ENCODE measurements around the gene STX16.

STX16 gene

GRCh38 chr20:58619077-58619863, 31.8 kb upstream of the STX16 start:
- DNase-seq, result no peak

GRCh38 chr20:58619864-58620431, 31.1 kb upstream of the STX16 start:
- DNase-seq, result no peak

- DNase-seq, result no peak
Measured at GRCh38 chr20:58621906-58622548, 29.1 kb upstream of the STX16 start.

GRCh38 chr20:58622671-58623578, 28.2 kb upstream of the STX16 start:
- DNase-seq, result no peak

- no peak for DNase-seq
Measured at GRCh38 chr20:58623579-58624473, 27.3 kb upstream of the STX16 start.

- DNase-seq, result no peak
Measured at GRCh38 chr20:58624687-58625086, 26.4 kb upstream of the STX16 start.

- no peak for DNase-seq
Measured at GRCh38 chr20:58625585-58625984, 25.5 kb upstream of the STX16 start.

- no peak for DNase-seq
Measured at GRCh38 chr20:58626051-58626450, 25.0 kb upstream of the STX16 start.

- DNase-seq, result no peak
Measured at GRCh38 chr20:58627212-58628072, 23.6 kb upstream of the STX16 start.

- no peak for DNase-seq
Measured at GRCh38 chr20:58628491-58629214, 22.4 kb upstream of the STX16 start.

- no peak for DNase-seq
Measured at GRCh38 chr20:58629215-58629580, 21.9 kb upstream of the STX16 start.

GRCh38 chr20:58630063-58630462, 21.0 kb upstream of the STX16 start:
- no peak for DNase-seq

- no peak for DNase-seq
Measured at GRCh38 chr20:58633161-58634053, 17.7 kb upstream of the STX16 start.

GRCh38 chr20:58634059-58634458, 17.0 kb upstream of the STX16 start:
- DNase-seq, result no peak

- no peak for DNase-seq
Measured at GRCh38 chr20:58634521-58635278, 16.4 kb upstream of the STX16 start.

GRCh38 chr20:58635279-58635665, 15.8 kb upstream of the STX16 start:
- no peak for DNase-seq

- no peak for DNase-seq
Measured at GRCh38 chr20:58636396-58636982, 14.6 kb upstream of the STX16 start.

- no peak for DNase-seq
Measured at GRCh38 chr20:58636983-58637421, 14.1 kb upstream of the STX16 start.
